PC-3 (cell line): ENCODE results near the gene ZEB1. TPM values are rescaled to one million over a fixed set of nuclear protein-coding genes. Genes with fewer than 3 reads are reported as not detected.

Source experiments
- ATAC-seq: fragments of 200-7000 bp; cut with Tn5 transposase; 2 replicates; pipeline ENCODE4 v1.9.1; 2020; ENCODE audit warnings: mild to moderate bottlenecking, moderate library complexity
- BruUV-seq: library from RNA; stranded (reverse); fragments of 400-500 nt; replicated peaks from 2 replicates; lab custom pipeline; 2021; lab: Mats Ljungman, UMichigan
- CTCF ChIA-PET: fragments of 300-600 bp; sonication (Branson Sonifier 250); formaldehyde crosslinking; loops from one replicate; lab custom pipeline; 2022; ENCODE audit warnings: antibody characterized with exemption; lab: Charles Lee
- POLR2A ChIA-PET: fragments of 300-600 bp; sonication (Branson Sonifier 250); formaldehyde crosslinking; loops from one replicate; lab custom pipeline; 2022; ENCODE audit warnings: antibody characterized with exemption; ENCODE audit not compliant: unreplicated experiment; lab: Charles Lee
- DNase-seq: peaks from one replicate; pipeline ENCODE4 v3.0.0-alpha.2; 2015
- H2AFZ ChIP-seq: fragments of 300-600 bp; sonication (generic); 2 replicates; pipeline ENCODE4 v1.6.0; 2016; ENCODE audit warnings: antibody characterized with exemption, low read length
- H3F3A ChIP-seq: fragments of 300-600 bp; sonication (generic); one replicate; pipeline ENCODE4 v1.6.0; 2017; ENCODE audit warnings: antibody characterized with exemption, low read length, control low read depth, mild to moderate bottlenecking; ENCODE audit not compliant: unreplicated experiment
- H3K27ac ChIP-seq: fragments of 300-600 bp; sonication (generic); 2 replicates; pipeline ENCODE4 v1.5.1; 2016; ENCODE audit warnings: mild to moderate bottlenecking, low read length
- H3K27me3 ChIP-seq: fragments of 300-600 bp; sonication (generic); 2 replicates; pipeline ENCODE4 v1.6.1; 2016; ENCODE audit warnings: low read length, mixed read lengths
- H3K36me3 ChIP-seq: fragments of 300-600 bp; sonication (generic); 2 replicates; pipeline ENCODE4 v1.6.1; 2016; ENCODE audit warnings: low read depth, mixed run types, low read length, mixed read lengths
- H3K4me1 ChIP-seq: fragments of 300-600 bp; sonication (generic); 2 replicates; pipeline ENCODE4 v1.5.1; 2016; ENCODE audit warnings: low read length; ENCODE audit not compliant: insufficient read depth
- H3K4me2 ChIP-seq: fragments of 300-600 bp; sonication (generic); 2 replicates; pipeline ENCODE4 v1.6.0; 2016; ENCODE audit warnings: low read length
- H3K4me3 ChIP-seq: fragments of 300-600 bp; sonication (generic); 2 replicates; pipeline ENCODE4 v1.5.1; 2016; ENCODE audit warnings: mild to moderate bottlenecking, low read length, mixed read lengths
- H3K79me2 ChIP-seq: fragments of 300-600 bp; sonication (generic); 2 replicates; pipeline ENCODE4 v1.6.1; 2017; ENCODE audit warnings: low read length, mixed read lengths
- H3K9ac ChIP-seq: fragments of 300-600 bp; sonication (generic); 2 replicates; pipeline ENCODE4 v1.6.0; 2016; ENCODE audit warnings: mild to moderate bottlenecking, low read length
- H3K9me2 ChIP-seq: fragments of 300-600 bp; sonication (generic); replicated peaks from 2 replicates; pipeline ENCODE4 v1.6.1; 2016; ENCODE audit warnings: mixed run types, low read length, mixed read lengths
- H3K9me3 ChIP-seq: fragments of 300-600 bp; sonication (generic); 2 replicates; pipeline ENCODE4 v1.6.1; 2016; ENCODE audit warnings: low read length, mixed read lengths
- H4K20me1 ChIP-seq: fragments of 300-600 bp; sonication (generic); 2 replicates; pipeline ENCODE4 v1.6.1; 2016; ENCODE audit warnings: low read length, mixed read lengths
- EZH2 ChIP-seq: fragments of 300-600 bp; sonication (generic); IDR thresholded peaks from one replicate; pipeline ENCODE4 v1.6.1; 2017; ENCODE audit warnings: antibody characterized with exemption, mild to moderate bottlenecking, low read length; ENCODE audit not compliant: unreplicated experiment
- EZH2phosphoT487 ChIP-seq: fragments of 300-600 bp; sonication (generic); IDR thresholded peaks from 2 replicates; pipeline ENCODE4 v1.6.1; 2018; ENCODE audit warnings: mild to moderate bottlenecking, antibody characterized with exemption, low read length, borderline replicate concordance
- intact Hi-C: fragments of 100-400 bp; cut with micrococcal nuclease; formaldehyde crosslinking; loops from 2 replicates; pipeline ENCODE4 v1.9.0; 2023
- total RNA-seq: library from RNA; depleted of rRNA; stranded (reverse); fragments of >200 nt; gene quantifications from 2 replicates; pipeline ENCODE4 v1.2.3, GENCODE V29; 2014
- TF ChIP-seq, protein P1 (sequence below): fragments of 300-600 bp; sonication (generic); conservative IDR thresholded peaks from 2 replicates; pipeline ENCODE4 v1.5.1; 2017; ENCODE audit warnings: antibody characterized with exemption, low read depth, mild to moderate bottlenecking, low read length

ZEB1 gene
- total RNA-seq, 1 experiment from 2014 or later = 3.9 TPM

DNA sequence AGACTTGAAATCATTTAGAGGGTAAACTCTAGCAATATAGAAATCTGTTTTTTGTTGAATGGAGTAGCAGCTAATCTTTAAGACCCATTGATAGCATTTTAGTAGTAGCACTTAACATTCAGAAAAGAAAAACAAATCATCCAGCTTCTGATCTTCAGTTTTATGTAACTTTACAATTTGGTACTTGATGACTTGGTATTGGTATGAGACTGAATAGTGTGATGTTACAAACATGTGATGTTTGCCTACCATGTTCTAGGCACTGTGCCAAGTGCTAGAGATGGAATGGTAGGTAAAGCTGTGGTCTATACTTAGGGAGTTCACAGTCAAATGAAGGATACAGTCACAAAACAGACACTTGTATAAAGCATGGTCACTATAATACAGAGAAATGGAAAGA, 21.3 kb downstream of the ZEB1 start:
- Histone ChIP-seq H3F3A (no peaks in the 10 kb centered on the region), H3K9me3 (no peaks in the 10 kb centered on the region), H3K9me2 (no peaks in the 10 kb centered on the region), H3K9ac (no peak overlapping the region), H3K4me1 (no peaks in the 10 kb centered on the region), H3K27me3 (no peaks in the 10 kb centered on the region), H3K79me2 (peaks cover 22% of the 10 kb centered on the region; the same call in 1 of the 2 replicates), H4K20me1 (no peaks in the 10 kb centered on the region), H3K4me3 (no peak overlapping the region), H3K4me2 (no peak overlapping the region), H2AFZ (no peak overlapping the region), H3K36me3 (no peaks in the 10 kb centered on the region), H3K27ac (no peak overlapping the region)
- no peak for ATAC-seq
- ChIA-PET POLR2A (no interaction called here), CTCF (no interaction called here)
- intact Hi-C loops = no loop called here
- no TSS peak for BruUV-seq
- TF ChIP-seq EZH2 (no peak), EZH2phosphoT487 (no peak)
- TF ChIP-seq, protein P1, sequence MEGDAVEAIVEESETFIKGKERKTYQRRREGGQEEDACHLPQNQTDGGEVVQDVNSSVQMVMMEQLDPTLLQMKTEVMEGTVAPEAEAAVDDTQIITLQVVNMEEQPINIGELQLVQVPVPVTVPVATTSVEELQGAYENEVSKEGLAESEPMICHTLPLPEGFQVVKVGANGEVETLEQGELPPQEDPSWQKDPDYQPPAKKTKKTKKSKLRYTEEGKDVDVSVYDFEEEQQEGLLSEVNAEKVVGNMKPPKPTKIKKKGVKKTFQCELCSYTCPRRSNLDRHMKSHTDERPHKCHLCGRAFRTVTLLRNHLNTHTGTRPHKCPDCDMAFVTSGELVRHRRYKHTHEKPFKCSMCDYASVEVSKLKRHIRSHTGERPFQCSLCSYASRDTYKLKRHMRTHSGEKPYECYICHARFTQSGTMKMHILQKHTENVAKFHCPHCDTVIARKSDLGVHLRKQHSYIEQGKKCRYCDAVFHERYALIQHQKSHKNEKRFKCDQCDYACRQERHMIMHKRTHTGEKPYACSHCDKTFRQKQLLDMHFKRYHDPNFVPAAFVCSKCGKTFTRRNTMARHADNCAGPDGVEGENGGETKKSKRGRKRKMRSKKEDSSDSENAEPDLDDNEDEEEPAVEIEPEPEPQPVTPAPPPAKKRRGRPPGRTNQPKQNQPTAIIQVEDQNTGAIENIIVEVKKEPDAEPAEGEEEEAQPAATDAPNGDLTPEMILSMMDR = no peak
- no peak for DNase-seq

DNA sequence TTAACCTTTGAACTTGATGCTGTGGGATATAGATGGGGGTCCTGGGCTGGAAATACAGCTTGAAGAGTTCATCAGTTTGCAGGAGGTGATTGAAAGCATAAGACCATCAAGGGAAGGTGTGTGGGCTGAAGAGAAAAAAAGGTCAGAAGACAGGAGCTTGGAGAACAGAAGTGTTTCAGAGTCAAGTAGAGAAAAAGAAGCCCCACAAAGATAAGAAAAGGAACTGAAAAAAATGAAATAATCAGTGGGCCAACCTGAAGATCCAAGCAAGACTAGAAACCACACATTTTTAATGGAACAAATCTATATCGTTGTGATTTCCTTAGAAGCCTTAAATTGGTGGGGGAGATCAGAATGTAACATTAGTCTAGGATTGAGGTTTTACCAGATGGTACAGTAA, 22.5 kb downstream of the ZEB1 start:
- H3K79me2 ChIP-seq = peaks cover 21% of the 10 kb centered on the region; the same call in 1 of the 2 replicates
- no peak for ATAC-seq
- H3K4me1 ChIP-seq = no peaks in the 10 kb centered on the region
- no peak for DNase-seq
- no peaks in the 10 kb centered on the region for H3F3A ChIP-seq
- no peaks in the 10 kb centered on the region for H4K20me1 ChIP-seq
- intact Hi-C loops = no loop called here
- no peak overlapping the region for H3K4me3 ChIP-seq
- no peak overlapping the region for H3K4me2 ChIP-seq
- no peaks in the 10 kb centered on the region for H3K9me3 ChIP-seq
- H3K9me2 ChIP-seq = no peaks in the 10 kb centered on the region
- CTCF ChIA-PET = no interaction called here
- H2AFZ ChIP-seq = no peak overlapping the region
- H3K9ac ChIP-seq = no peak overlapping the region
- no peaks in the 10 kb centered on the region for H3K27me3 ChIP-seq
- no peaks in the 10 kb centered on the region for H3K36me3 ChIP-seq
- BruUV-seq = no TSS peak
- no peak overlapping the region for H3K27ac ChIP-seq
- TF ChIP-seq EZH2phosphoT487 (no peak), EZH2 (no peak)
- TF ChIP-seq, protein P1 = no peak
- POLR2A ChIA-PET = no interaction called here

DNA sequence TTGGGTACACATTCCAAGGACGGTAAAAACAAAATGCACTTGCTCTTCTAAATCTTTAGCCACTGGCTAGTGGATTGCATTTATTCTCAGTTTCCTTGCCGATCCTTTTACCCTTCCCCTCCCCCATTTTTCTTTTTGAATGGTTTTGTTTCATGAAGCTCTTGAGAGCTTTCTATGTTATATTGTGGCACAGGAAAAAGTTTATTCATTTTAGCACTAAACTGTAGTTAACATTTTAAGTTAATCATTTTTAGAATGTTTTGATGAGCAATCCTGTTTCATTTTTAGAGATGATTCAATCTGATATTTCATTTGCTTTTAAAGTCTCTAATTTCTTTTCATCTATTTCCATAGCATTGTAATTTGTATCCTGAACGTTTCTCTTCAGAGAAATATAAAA, 24.0 kb downstream of the ZEB1 start:
- CTCF ChIA-PET = no interaction called here
- H2AFZ ChIP-seq = no peak overlapping the region
- H3K27me3 ChIP-seq = no peaks in the 10 kb centered on the region
- H3K79me2 ChIP-seq = peaks cover 18% of the 10 kb centered on the region; the same call in 1 of the 2 replicates
- BruUV-seq = no TSS peak
- H3K9me3 ChIP-seq = no peaks in the 10 kb centered on the region
- H3K4me3 ChIP-seq = no peak overlapping the region
- H4K20me1 ChIP-seq = no peaks in the 10 kb centered on the region
- no peaks in the 10 kb centered on the region for H3K9me2 ChIP-seq
- H3K27ac ChIP-seq = no peak overlapping the region
- no peak for DNase-seq
- intact Hi-C loops = no loop called here
- H3K4me2 ChIP-seq = no peak overlapping the region
- no peaks in the 10 kb centered on the region for H3K4me1 ChIP-seq
- ATAC-seq = no peak
- H3F3A ChIP-seq = no peaks in the 10 kb centered on the region
- H3K36me3 ChIP-seq = no peaks in the 10 kb centered on the region
- TF ChIP-seq EZH2phosphoT487 (no peak), EZH2 (no peak)
- TF ChIP-seq, protein P1 = no peak
- H3K9ac ChIP-seq = no peak overlapping the region
- POLR2A ChIA-PET = no interaction called here
